Measurements from ENCODE around the gene OR52W1.
"Not testable (repeated sequence)": the region's sequence is repeated elsewhere in the genome, so short reads cannot be mapped to it uniquely, and the experiment has no call there.

DNA sequence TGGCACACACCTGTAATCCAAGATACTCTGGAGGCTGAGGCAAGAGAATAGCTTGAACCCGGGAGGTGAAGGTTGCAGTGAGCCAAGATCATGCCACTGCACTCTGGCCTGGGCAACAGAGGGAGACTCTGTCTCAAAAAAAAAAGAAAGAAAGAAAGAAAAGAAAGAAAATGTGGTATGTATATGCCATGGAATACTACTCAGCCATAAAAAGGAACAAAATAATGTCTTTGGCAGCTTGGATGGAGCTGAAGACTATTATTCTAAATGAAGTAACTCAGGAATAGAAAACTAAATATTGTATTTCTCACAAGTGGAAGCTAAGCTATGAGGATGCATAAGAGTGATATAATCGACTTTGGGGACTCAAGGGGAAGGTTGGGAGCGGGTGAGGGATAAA lies 49.9 kb downstream of the OR52W1 start:
- TF ChIP-seq, protein P1, sequence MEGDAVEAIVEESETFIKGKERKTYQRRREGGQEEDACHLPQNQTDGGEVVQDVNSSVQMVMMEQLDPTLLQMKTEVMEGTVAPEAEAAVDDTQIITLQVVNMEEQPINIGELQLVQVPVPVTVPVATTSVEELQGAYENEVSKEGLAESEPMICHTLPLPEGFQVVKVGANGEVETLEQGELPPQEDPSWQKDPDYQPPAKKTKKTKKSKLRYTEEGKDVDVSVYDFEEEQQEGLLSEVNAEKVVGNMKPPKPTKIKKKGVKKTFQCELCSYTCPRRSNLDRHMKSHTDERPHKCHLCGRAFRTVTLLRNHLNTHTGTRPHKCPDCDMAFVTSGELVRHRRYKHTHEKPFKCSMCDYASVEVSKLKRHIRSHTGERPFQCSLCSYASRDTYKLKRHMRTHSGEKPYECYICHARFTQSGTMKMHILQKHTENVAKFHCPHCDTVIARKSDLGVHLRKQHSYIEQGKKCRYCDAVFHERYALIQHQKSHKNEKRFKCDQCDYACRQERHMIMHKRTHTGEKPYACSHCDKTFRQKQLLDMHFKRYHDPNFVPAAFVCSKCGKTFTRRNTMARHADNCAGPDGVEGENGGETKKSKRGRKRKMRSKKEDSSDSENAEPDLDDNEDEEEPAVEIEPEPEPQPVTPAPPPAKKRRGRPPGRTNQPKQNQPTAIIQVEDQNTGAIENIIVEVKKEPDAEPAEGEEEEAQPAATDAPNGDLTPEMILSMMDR (IDR thresholded peaks at IDR 0.05) = not testable (repeated sequence)
- not testable (repeated sequence) for TF ChIP-seq POLR2A (IDR thresholded peaks at IDR 0.05)

Data from adrenal gland (tissue), 5 donors.